ENCODE results near the gene SLC16A11.
A peak's percentile ranks its signal among the peaks of the same experiment; 100 is the strongest.

SLC16A11 gene

DNA sequence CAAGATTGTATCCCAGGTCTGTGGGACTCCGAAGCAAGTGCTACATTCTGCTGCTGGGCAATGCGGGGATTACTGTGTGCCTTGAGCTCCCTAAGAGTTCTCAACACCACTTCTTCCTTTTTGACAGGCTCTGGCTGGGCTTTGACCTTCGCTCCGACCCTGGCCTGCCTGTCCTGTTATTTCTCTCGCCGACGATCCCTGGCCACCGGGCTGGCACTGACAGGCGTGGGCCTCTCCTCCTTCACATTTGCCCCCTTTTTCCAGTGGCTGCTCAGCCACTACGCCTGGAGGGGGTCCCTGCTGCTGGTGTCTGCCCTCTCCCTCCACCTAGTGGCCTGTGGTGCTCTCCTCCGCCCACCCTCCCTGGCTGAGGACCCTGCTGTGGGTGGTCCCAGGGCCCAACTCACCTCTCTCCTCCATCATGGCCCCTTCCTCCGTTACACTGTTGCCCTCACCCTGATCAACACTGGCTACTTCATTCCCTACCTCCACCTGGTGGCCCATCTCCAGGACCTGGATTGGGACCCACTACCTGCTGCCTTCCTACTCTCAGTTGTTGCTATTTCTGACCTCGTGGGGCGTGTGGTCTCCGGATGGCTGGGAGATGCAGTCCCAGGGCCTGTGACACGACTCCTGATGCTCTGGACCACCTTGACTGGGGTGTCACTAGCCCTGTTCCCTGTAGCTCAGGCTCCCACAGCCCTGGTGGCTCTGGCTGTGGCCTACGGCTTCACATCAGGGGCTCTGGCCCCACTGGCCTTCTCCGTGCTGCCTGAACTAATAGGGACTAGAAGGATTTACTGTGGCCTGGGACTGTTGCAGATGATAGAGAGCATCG is 5.6 kb downstream of the SLC16A11 start:
- H3K4me3 ChIP-seq (IDR thresholded peaks at IDR 0.05; ENCODE audit: insufficient read depth, low read depth, low read length), result no peak overlapping the region
- no peaks in the 10 kb centered on the region for H3K36me3 ChIP-seq (ENCODE audit: insufficient read depth)
- H3K79me2 ChIP-seq (ENCODE audit: insufficient read depth, low read depth), result no peaks in the 10 kb centered on the region
- H3K9ac ChIP-seq, result no peak overlapping the region
- TF ChIP-seq, protein P1, sequence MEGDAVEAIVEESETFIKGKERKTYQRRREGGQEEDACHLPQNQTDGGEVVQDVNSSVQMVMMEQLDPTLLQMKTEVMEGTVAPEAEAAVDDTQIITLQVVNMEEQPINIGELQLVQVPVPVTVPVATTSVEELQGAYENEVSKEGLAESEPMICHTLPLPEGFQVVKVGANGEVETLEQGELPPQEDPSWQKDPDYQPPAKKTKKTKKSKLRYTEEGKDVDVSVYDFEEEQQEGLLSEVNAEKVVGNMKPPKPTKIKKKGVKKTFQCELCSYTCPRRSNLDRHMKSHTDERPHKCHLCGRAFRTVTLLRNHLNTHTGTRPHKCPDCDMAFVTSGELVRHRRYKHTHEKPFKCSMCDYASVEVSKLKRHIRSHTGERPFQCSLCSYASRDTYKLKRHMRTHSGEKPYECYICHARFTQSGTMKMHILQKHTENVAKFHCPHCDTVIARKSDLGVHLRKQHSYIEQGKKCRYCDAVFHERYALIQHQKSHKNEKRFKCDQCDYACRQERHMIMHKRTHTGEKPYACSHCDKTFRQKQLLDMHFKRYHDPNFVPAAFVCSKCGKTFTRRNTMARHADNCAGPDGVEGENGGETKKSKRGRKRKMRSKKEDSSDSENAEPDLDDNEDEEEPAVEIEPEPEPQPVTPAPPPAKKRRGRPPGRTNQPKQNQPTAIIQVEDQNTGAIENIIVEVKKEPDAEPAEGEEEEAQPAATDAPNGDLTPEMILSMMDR (conservative IDR thresholded peaks at IDR 0.05; ENCODE audit: low read depth, low read length), result no peak
- no peak overlapping the region for H3K27ac ChIP-seq
- H3K4me1 ChIP-seq (ENCODE audit: low read depth, poor library complexity, severe bottlenecking), result no peaks in the 10 kb centered on the region
- H2AFZ ChIP-seq (ENCODE audit: low read depth), result no peak overlapping the region
- no peaks in the 10 kb centered on the region for H4K20me1 ChIP-seq (ENCODE audit: insufficient read depth)
- no peak overlapping the region for H3K4me2 ChIP-seq
- no peaks in the 10 kb centered on the region for H3K27me3 ChIP-seq (ENCODE audit: insufficient read depth, low read depth)

DNA sequence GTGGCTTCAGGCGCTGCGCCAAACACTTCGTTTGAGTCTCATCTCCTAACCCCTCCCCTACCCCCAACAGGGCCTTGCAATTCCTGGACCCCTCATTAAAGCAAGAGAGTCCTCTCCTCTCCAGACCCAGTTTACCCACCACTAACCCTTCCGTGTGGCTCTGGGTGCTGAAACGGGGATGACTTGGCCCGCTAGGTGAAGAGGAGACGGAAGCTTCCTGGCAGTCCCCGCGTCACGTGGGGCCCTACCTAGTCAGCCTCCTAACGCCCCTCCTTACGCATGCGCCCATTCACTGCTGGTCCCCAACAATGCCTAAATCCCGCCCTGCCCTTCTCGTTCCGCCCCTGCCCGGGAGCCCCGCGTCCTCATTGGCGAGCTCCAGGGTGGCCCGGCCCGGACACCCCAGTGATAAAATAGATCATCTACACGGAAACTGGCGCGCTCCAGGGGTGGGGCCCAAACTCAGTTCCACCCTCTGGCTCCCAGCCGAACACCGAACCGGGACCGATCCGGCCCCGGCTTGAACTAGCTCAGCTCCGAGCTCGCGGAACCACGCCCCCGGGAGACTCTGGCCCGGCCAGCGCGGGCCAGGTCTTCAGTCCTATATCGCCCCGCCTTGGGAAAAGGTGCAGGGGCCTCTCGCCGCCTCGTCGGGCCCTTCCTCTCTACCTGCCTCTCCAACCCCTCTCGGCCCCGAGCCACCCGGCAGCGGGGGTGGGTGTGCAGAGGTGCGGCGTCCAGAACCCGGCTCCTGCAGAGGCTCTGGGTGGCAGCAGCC is 8.1 kb downstream of the SLC16A11 start, which contains the start of gene SLC16A13:
Gene SLC16A13, plus strand, starts transcription at position 425 of the 778 bp plus-strand sequence. CDS start 368 bp downstream, outside the sequence.
- Histone ChIP-seq H3K36me3 (ENCODE audit: insufficient read depth) (no peaks in the 10 kb centered on the region), H3K9ac (peak within 1 kb of the TSS; percentile 57; the same call in 1 of the 2 replicates), H3K4me3 (IDR thresholded peaks at IDR 0.05; ENCODE audit: insufficient read depth, low read depth, low read length) (no peak within 1 kb of the TSS), H3K4me1 (ENCODE audit: low read depth, poor library complexity, severe bottlenecking) (no peaks in the 10 kb centered on the region), H3K4me2 (0 out of 2 replicates have a peak within 1 kb of the TSS, but pooled peaks have one; percentile 29), H2AFZ (ENCODE audit: low read depth) (no peak within 1 kb of the TSS; the same call in 1 of the 2 replicates), H4K20me1 (ENCODE audit: insufficient read depth) (no peaks in the 10 kb centered on the region), H3K79me2 (ENCODE audit: insufficient read depth, low read depth) (no peaks in the 10 kb centered on the region), H3K27ac (peak within 1 kb of the TSS; percentile 63), H3K27me3 (ENCODE audit: insufficient read depth, low read depth) (no peaks in the 10 kb centered on the region)
- TF ChIP-seq, protein P1 (conservative IDR thresholded peaks at IDR 0.05; ENCODE audit: low read depth, low read length), result no peak

DNA sequence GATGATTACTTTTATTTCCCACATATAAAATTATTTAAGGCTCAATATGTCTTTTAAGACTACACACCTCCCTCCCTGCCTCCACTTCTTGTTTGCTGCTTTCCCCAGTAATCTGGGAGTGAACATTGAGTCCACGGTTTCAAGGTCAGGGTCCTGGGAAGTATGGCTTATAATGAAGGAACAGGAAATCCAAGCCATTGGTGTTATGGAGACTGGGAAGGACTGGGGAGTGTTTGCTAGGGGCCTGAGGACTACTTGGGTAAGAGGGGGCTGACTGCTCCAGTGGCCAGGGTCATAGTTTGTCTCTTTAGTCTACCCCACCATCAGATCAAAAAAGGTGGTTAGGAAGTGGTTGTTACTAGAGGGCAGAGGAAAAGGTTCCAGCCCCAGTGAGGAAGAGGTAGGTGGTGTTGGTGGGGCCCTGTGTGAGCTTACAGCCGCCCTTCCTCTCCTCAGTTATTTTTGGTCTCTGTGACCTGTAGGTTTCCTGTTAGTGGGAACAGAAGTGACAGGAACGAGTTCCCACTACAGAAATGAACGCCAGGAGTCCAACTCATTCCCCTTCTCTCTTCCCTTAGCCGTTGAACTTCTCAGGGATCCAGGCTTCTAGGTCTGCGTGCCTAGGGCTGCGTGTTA is 8.8 kb downstream of the SLC16A11 start:
- no peak overlapping the region for H3K4me3 ChIP-seq (IDR thresholded peaks at IDR 0.05; ENCODE audit: insufficient read depth, low read depth, low read length)
- peak overlapping the region; percentile 63 for H3K27ac ChIP-seq
- 0 out of 2 replicates have a peak overlapping the region, but pooled peaks have one; percentile 29 for H3K4me2 ChIP-seq
- H3K27me3 ChIP-seq (ENCODE audit: insufficient read depth, low read depth), result no peaks in the 10 kb centered on the region
- no peaks in the 10 kb centered on the region for H3K79me2 ChIP-seq (ENCODE audit: insufficient read depth, low read depth)
- H3K36me3 ChIP-seq (ENCODE audit: insufficient read depth), result no peaks in the 10 kb centered on the region
- no peaks in the 10 kb centered on the region for H3K4me1 ChIP-seq (ENCODE audit: low read depth, poor library complexity, severe bottlenecking)
- TF ChIP-seq, protein P1 (conservative IDR thresholded peaks at IDR 0.05; ENCODE audit: low read depth, low read length), result no peak
- H4K20me1 ChIP-seq (ENCODE audit: insufficient read depth), result no peaks in the 10 kb centered on the region
- peak overlapping the region; percentile 57; the same call in 1 of the 2 replicates for H3K9ac ChIP-seq
- no peak overlapping the region for H2AFZ ChIP-seq (ENCODE audit: low read depth)

DNA sequence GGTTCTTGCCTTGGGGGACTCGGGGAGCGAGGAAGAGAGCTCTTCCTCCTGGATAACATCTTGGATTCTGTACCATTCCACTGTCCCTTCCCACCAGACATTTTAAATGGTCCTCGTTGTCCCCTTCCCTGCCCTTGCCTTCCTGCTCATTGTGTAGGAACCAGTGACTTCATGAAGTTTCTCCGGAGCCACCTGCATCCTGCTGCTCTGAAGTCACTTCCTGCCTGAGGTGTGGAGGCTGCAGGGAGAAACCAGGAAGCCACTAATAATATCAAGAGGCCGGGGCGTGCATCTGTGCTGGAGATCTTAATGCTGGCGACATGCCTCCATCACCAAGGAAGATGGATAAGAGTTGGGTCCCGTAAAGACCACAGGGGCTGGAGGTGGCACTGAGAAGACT is 14.2 kb downstream of the SLC16A11 start:
- H3K36me3 ChIP-seq (ENCODE audit: insufficient read depth), result no peaks in the 10 kb centered on the region
- H3K4me2 ChIP-seq, result no peak overlapping the region
- H3K27me3 ChIP-seq (ENCODE audit: insufficient read depth, low read depth), result no peaks in the 10 kb centered on the region
- no peak overlapping the region for H3K27ac ChIP-seq
- TF ChIP-seq, protein P1 (conservative IDR thresholded peaks at IDR 0.05; ENCODE audit: low read depth, low read length), result no peak
- H4K20me1 ChIP-seq (ENCODE audit: insufficient read depth), result no peaks in the 10 kb centered on the region
- H3K9ac ChIP-seq, result no peak overlapping the region
- H3K79me2 ChIP-seq (ENCODE audit: insufficient read depth, low read depth), result no peaks in the 10 kb centered on the region
- no peaks in the 10 kb centered on the region for H3K4me1 ChIP-seq (ENCODE audit: low read depth, poor library complexity, severe bottlenecking)
- no peak overlapping the region for H2AFZ ChIP-seq (ENCODE audit: low read depth)
- H3K4me3 ChIP-seq (IDR thresholded peaks at IDR 0.05; ENCODE audit: insufficient read depth, low read depth, low read length), result no peak overlapping the region

Data from KMS-11 (cell line).